HG02588 (cell line): ENCODE data around the gene GABBR2.

Source experiments
- ATAC-seq: cut with Tn5 transposase; IDR thresholded peaks from one replicate; pipeline ENCODE4 v1.9.1; 2021; ENCODE audit warnings: mild to moderate bottlenecking, moderate library complexity; ENCODE audit not compliant: unreplicated experiment

GABBR2 gene

DNA sequence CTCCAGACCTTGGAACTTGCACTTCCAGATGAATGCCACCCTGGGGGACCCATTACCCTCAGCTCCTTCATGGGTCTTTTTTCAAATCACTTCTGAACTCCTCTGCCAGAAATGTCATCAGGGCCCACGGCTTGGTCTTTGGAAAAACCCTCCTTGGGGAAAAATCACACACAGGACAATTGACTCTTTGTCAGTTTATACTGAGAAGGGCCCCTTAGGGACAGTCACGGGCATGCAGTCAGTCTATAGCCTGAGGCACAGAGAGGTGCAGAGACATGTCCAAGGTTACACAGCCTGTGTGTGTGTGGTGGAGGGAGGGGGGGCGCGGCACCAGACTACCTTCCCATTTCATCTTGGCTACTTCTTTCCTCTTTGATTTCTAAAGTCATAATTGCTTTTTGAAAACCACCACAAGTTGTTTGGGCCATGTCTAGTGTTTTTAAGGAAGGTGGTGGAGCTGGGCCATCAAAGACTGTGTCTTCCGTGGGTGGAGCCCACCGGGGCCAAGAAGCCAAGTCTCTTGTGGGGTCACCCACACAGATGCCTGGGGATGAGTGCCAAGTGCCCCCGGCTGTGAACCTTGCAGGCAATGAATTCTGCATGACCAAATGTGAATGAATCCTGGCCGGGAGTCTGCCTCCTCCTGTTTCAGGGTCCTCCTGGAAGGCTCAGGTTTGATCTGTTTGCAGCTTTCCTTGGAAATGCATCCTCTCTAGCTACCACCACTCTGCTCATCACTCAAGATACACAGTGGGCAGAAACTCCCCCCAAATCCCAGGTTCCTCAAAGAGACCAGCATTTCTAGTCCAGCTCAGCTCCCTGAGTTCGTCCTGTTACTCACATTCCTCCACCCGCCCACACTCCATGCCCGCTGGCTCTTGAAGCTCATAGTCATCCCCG is 253.2 kb downstream of the GABBR2 start:
- ATAC-seq = no peak

DNA sequence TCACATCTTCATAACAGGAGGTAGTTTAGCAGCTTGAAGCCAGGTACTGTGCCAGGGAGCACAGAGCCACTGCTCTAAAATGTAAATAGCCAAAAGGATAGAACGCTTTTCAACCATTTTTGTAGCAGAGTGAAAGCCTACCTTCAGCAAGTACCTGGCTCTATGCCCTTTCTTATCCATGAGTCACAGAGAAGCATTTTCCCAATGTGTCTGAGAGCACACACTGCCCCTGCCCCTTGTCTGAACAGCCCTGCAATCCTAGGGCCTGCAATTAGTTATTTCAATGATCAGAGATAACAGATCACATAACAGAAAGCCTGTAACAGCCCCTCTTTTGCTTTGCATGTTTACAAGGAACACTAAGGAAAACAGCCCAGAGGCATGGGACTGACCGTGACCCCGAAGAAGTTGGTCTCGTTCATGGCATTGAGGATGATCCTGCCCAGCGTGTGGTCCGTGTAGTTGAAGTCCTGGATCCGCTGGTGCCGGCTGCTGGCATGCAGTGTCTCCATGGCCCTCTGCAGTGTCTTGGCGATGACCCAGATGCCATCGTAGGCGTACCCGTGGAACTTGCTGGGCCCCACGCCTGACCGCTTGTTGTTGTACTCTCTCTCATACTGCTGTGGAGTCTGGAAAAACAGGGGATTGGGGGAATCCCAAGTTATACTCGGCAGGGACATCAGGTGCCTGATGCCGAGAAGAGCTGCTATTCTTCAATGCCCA is 255.0 kb downstream of the GABBR2 start:
- ATAC-seq = no peak

DNA sequence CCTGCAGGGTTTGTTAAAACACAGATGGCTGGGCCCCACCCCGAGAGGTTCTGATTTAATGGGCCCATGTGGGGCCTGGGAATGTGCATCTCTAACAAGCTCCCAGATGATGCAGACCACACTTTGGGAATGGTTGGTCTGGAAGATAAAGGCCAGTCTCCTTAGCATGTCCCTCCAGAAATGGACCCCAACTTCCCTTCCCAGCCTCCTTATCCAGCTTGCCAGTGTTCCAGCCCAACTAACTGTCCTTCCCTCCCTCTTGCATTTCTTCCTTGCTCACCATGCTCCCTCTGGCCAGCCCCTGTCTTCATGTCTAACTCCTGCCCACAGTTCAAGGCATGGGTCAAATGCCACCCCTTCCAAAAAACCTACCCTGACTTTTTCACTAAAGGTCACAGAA is 257.2 kb downstream of the GABBR2 start:
- ATAC-seq = no peak

- no peak for ATAC-seq
Measured at GRCh38 chr9:98450496-98450895, 258.2 kb downstream of the GABBR2 start.

DNA sequence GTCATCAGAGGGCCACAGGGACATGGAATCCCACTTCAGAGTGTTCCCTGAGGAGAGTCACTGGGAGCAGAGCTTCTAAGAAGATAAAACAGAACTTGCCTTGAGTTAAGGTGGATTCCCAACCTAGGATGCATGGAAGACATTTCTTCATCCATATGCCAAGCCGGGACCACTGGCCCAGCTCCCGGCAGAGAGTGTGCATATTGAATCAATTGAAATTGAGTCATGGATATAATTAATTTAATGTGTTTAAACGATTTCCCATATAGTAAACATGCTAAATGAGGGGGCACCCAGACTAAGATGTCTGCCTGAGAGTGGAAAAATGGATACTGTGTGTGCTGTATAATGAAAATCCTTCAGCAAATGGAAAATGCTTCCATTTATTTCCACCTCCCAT is 258.9 kb downstream of the GABBR2 start:
- no peak for ATAC-seq

DNA sequence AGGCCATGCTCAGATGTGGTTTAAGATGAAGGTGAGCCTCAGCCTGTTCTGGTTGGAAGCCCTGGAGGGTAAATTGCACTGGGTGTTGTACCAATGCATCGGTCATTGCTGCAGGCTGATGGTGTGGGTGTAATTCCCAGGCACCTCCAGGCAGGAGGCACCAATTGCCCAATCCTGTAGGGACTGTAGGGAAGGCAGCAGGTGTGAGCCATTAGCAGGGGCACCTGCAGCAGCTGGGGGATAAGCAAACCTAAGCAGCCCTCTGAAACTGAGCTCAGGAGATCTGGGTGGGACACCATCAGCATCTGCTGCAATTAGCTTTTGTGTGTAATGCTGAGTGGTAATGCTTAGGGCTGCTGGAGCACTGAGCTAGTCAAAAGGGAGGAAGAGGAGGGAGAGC is 263.2 kb downstream of the GABBR2 start:
- no peak for ATAC-seq

DNA sequence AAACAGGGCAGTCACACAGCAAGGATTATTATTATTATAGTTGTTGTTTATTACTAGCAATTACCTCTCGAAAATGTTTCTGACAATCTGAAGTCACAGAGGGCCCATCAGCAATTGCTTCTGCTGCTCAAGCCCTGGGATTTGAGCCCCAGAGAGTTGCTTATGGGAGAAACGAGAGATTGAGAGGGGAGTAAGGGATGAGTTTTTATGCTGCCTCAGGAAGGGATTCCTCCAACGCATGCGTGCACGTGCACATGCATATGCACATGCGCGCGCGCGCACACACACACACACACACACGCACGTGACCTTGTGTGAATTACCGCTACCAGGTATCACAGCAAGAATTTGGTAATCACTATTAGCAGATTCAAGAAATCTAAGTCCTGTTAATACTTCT is 264.1 kb downstream of the GABBR2 start:
- ATAC-seq = no peak

GRCh38 chr9:98442541-98442940 is 266.2 kb downstream of the GABBR2 start:
- ATAC-seq = no peak

GRCh38 chr9:98442114-98442513 is 266.6 kb downstream of the GABBR2 start:
- no peak for ATAC-seq

GRCh38 chr9:98438666-98439065 is 270.1 kb downstream of the GABBR2 start:
- ATAC-seq = no peak

DNA sequence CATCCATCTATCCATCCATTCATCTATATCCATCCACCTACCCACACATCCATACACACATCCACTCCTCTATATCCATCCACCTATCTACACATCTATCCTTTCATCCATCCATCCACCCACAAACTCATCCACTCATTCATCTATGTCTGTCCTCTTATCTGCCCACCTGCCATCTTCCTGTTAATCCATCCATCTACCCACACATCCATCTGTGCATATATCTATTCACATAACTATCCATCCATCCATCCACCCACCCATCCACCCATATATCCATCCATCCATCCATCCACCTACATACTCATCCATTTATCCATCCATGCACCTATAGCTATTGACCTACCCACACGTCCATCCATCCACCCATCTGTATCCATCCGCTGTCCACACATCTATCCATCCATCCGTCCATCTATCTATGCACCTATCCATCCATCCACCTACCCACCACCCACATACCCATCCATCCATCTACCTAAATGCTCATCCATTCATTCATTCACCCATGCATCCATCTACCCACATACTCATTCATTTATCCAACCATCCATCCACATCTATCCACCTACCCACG is 271.2 kb downstream of the GABBR2 start:
- no peak for ATAC-seq

- no peak for ATAC-seq
Measured at GRCh38 chr9:98432960-98433359, 275.8 kb downstream of the GABBR2 start.

- ATAC-seq = no peak
Measured at GRCh38 chr9:98432134-98432533, 276.6 kb downstream of the GABBR2 start.

DNA sequence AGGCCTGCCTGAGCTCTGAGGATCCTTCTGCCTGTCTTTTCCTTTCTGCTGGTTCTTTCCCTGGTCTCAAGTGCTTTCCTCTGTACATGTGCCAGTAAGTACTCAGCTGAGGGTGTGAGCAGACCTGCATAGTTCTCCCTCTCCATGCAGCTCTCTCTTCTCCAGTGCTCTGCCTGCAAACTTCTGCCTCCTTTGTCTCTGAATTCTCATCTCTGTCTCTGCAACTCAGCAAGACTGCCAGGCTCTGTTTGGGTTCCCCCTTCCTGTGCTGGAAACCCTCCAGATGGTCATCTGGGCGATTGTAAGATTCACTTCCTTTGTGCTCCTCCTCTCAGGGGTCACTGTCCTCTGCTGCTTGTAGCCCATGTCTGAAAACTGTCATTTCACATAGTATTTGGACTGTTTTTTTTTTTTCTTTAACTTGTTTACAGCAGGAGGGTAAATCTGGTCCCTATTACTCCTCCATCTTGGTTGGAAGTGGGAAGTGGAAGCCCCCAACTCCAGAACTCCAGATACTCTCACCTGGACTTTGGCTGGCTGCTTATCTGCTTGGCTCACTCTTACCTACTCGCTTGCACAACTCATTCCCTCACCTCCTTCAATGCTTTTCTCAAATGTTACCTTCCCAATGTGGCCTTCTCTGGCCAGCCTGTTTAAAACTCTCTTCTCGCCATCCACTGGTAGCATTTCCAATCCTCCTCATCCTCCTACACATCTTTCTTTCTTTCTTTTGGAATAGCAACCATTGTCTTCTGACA is 278.0 kb downstream of the GABBR2 start:
- ATAC-seq = no peak

- ATAC-seq = no peak
Measured at GRCh38 chr9:98429613-98430012, 279.1 kb downstream of the GABBR2 start.

GRCh38 chr9:98428454-98428853 is 280.3 kb downstream of the GABBR2 start:
- ATAC-seq = no peak

DNA sequence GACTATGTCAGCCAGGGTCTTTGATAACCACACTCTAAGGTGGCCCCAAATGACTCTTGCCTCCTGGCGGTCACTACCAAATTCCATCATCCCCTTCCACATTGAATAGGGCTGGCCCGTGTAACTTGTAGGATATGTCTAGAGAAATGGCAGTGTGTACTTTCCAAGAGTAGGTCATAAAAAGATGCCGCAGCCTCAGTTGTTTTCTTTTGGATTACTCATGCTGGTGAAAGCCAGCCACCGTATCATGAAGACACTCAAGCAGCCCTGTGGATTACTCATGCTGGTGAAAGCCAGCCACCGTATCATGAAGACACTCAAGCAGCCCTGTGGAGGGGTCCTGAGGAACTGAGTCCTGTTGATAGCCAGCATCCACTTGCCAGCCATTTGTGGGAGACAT is 281.2 kb downstream of the GABBR2 start:
- ATAC-seq = no peak

- no peak for ATAC-seq
Measured at GRCh38 chr9:98425079-98425478, 283.7 kb downstream of the GABBR2 start.

DNA sequence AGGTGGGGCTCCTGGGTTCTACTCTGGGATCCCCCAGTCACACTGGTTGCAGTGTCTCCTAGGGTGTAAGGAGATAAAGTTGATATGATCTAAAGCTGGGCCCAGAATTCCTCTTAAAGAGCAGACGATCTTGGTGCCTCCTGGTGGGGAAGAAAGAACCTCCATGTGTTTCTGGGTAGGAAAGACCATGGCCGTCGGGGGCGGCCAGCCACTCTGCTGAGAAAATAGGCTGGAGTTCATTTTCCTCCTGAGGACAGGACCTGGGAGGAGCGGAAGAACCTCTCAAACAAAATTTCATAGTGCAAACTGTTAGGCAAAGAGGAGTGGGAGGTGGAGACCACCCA is 289.5 kb downstream of the GABBR2 start:
- no peak for ATAC-seq

GRCh38 chr9:98418578-98419259 is 290.0 kb downstream of the GABBR2 start:
- no peak for ATAC-seq
